HG02571 (cell line): ENCODE data around the gene NSMCE1.

Source experiments
- ATAC-seq: cut with Tn5 transposase; IDR thresholded peaks from one replicate; pipeline ENCODE4 v1.9.1; 2021; ENCODE audit warnings: mild to moderate bottlenecking, moderate library complexity; ENCODE audit not compliant: unreplicated experiment

The NSMCE1 gene

DNA sequence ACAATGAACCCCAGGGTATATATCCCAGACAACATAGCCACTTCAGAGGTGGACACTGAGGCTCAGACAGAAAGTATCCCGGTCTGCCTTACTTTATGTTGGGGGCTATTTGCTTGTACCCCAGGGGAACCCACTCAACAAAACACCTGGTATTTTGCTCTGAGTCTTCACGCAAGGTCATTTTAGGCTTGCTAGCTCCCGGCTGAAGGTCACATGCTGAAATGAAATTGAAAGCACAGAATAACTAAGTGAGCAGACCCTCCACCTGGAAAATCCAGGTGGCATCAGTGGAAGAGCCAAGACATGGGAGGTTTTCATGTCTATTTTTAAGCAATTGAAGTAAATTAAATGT, 69.4 kb downstream of the NSMCE1 start:
- ATAC-seq = no peak

DNA sequence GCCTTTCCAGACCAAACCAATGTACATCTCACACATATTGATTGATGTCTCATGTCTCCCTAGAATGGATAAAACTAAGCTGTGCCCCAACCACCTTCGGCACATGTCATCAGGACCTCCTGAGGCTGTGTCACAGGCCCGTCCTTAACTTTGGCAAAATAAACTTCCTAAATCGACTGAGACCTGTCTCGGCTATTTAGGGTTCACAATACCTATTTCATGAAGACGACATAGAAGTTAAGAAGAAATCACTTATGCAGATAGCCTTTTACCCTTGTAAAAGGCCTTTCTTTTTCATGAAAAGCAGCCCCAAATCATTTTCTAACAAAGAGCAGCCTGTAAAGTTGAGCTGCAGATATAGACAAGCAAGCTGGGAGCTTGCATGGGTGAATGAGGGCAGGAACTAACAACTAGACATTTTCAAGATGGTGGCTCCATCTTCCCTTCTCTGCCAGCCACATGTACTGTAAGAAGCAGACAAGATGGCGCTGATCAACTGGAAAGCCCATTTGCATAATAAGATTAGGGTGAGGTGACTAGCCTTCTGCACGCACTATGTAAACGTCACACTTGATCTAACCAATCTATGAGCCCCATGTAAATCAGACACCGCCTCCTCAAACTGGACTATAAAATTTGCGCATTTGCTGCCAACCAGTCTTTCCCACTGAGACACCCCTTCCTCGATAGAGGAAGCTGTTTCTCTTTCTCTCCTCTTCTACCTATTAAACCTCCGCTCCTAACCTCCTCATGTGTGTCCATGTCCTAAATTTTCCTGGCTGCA, 69.9 kb downstream of the NSMCE1 start:
- ATAC-seq = no peak

DNA sequence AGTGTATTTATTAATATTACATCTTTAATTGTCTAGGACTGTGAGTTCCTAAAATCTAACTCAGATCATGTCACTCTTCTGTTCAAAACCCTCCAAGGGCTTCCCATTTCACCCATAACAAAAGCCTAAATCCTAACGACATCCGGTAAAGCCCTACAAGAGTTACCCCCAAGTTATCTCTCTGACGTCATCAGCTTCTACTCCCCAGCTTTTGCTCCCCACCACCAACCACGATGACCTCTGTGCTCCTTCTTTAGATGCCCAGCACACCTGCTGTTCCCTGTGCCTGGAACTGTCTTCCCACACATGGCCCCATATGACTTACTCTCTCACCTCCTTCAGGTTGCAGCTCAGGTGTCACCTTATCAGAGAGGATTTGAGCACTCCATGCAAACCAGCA, 71.6 kb downstream of the NSMCE1 start:
- no peak for ATAC-seq

- no peak for ATAC-seq
Observed at GRCh38 chr16:27195941-27196595, 72.5 kb downstream of the NSMCE1 start.

DNA sequence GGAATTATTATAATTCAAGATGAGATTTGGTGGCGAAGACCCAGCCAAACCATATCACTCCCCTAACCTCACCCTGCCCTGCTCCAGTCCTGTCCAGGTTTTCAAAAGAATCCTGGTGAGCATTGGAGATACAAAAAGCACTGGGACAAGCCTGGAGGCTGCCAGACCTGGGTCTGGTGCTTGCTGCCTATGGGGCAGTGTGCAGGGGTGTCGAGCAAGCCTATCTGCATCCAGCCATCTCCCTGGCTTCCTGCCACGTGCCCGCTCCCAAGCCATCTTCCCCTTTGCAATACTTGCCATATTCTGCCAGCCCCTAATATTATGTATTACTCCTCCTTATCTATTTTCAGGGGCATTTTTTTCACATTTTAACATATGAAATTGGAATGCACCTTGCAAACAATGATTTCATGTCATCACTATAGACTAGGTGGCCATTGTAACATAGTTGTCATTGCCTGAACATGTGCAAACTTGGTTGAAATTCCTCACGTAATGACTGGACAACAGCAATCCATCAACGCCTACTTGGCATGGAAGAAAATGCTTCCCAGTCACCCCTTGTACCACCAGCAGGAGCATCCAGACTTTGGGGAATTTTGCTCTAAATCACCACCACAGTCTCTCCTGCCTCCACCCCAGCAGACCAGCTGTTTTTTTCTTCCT, 73.4 kb downstream of the NSMCE1 start:
- ATAC-seq = no peak

DNA sequence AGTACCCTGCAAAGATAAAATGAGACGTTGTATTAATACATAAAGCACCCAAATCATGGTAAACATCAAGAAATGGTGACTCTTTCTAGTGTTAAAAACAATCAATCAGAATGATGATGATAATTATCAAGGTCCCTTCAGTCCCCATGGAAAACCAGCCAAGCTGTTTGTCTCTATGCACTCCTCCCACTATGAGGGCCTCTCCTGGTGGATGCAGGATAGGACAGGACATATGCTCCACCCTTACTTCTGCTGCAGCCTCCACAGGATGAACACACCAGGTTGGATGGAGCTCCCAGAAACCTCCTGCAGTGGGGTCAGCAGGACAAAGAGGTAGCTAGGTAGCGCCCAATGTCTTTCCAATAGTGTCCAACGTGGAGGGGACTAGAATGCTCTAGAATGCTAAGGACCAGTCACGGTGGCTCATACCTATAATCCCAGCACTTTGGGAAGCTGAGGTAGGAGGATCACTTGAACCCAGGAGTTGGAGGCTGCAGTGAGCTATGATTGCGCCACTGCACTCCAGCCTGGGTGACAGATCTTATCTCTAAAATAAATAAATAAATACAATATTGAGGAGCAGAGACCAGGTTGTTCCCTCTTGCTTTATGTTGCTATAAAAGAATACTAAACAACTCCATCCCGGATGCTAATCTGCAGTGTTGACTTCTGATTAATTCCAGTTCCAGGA, 75.1 kb downstream of the NSMCE1 start:
- no peak for ATAC-seq

GRCh38 chr16:27191352-27191924, 77.1 kb downstream of the NSMCE1 start:
- no peak for ATAC-seq

DNA sequence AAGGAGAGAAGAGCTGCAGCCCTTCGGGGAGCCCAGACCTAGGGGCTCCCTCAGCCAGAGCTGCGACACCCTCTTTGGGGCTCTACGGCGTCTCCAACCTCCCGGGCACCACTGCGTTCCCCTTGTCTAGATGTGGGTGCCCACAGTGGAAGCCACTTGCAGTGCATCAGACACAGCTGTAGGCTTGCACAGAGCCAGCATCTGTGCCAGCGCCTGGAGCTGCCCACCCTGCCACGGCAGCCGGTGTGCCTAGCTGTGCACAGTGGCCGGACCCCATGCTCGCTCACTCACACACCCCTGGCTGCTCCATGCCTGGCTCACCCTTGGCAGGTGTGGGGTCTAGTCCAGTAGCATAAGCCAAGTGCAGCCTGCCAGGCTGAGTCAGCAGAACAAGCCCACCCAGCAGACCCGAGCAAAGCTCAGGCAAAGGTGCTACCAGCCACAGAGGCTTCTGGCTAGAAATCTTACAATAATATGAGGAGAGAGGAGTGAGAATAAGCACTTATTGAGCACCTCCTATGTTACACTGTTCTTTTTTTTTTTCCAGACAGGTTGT, 78.2 kb downstream of the NSMCE1 start:
- ATAC-seq = no peak

- ATAC-seq = no peak
Observed at GRCh38 chr16:27189335-27189972, 79.1 kb downstream of the NSMCE1 start.

DNA sequence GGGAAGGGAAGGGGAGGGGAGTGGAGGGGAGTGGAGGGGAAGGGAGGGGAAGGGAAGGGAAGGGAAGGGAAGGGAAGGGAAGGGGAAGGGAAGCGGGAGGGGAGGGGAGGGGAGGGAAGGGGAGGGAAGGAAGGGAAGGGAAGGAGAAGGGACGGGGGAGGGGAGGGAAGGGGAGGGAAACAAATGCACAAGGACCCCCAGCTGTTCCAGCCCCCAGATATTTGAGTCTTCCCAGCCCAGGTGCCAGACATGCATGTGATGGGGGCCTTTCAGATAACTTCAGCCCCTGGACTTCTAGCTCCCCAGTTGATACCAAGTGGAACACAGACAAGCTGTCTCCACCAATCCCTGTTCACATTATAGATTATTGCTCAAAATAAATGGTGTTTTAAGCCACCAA, 79.9 kb downstream of the NSMCE1 start:
- no peak for ATAC-seq

GRCh38 chr16:27185776-27186130, 82.8 kb downstream of the NSMCE1 start:
- ATAC-seq = no peak

- ATAC-seq = no peak
Observed at GRCh38 chr16:27182906-27183405, 85.6 kb downstream of the NSMCE1 start.

DNA sequence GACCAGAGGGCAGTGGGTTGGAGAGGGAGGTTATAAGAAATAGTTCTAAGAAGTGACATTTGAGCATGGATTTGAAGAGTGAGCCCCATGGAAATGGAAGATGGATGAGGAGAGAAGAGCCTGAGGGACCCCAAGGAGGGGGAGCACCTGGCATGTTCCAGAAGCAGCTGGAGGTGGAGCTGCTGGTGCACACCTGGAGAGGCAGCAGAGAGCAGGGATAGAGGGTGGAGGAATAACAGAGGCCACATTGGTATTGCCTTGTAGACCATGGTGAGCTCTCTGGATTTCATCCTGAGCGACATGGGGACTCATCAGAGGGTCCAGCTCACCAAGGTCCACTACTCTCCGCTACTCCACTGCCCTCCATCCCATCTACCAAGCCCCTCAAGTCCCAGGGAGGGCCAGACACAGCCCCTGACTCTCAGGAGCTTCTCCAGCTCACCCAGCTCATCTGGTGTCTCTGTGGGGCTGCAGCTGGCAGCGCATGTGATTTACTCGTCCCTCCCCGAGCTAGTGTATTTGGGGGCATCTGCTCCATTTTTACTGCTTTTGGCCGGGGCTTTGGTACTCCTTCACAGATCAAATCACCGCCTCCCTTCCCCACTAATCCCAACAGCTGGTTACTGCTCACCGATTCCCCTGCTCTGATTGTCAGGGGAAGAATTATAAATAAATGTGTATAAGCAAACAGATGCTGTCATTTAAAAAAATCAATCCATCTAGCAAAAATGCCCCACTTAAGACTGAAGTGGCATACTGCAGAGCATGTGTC, 87.4 kb downstream of the NSMCE1 start:
- ATAC-seq = no peak

DNA sequence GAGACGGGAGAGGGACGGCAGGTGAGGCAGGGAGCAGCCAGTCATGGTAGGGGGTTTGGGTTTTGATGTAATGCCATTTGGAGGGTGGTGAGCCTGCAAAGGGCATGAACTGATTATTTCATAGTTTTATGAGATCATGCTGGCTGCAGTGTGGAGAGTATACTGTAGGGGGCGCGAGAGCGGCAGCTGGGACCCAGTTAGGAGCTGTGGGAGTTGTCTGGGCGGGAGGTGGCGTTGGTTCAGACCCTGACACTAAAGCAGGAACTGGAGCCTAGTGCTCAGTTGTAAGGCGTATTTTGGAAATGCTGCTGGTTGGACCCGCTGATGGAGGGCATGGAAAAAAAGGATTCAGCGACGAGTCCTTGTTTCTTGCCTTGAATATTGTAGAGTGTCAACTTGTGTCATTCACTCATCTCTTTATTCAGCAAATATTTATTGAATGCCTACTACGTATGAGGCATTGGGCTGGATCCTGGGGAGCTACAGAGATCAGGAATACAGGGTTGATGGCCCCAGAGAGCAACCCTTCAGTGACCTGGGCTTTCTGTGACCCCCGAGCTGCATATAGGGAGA, 89.0 kb downstream of the NSMCE1 start:
- ATAC-seq = no peak

- ATAC-seq = no peak
Observed at GRCh38 chr16:27177031-27177774, 91.4 kb downstream of the NSMCE1 start.

DNA sequence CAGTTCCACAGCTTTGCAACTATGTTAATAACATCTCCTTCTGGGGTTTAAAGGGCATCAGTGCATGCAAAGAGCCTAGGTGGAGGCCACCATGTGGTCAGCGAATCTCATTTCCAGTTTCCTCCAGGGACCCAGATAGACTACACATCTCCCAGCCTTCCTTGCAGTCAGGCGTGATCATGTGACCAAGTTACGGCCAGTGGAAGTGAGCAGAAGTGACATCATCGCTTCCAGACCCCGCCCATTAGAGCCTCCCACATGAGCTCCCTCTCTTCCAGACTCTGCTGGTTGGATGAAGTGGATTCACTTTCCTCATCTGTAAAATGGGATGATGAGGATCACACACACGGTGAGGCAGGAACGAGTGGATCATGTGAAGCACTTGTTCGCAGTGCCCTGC, 92.7 kb downstream of the NSMCE1 start:
- ATAC-seq = no peak
